Neuron (in vitro differentiated cells): Measurements from ENCODE around the gene TEX14.
"Not testable (repeated sequence)": the region's sequence is repeated elsewhere in the genome, so short reads cannot be mapped to it uniquely, and the experiment has no call there.

Source experiments
- H2AFZ ChIP-seq: one replicate; pipeline ENCODE4 v1.6.1; 2013; ENCODE audit warnings: low read depth, mild to moderate bottlenecking, inconsistent platforms, low read length, moderate library complexity
- H3K27me3 ChIP-seq: one replicate; pipeline ENCODE4 v1.6.1; 2013; ENCODE audit warnings: low read length; ENCODE audit not compliant: insufficient read depth
- H3K36me3 ChIP-seq: one replicate; pipeline ENCODE4 v1.6.1; 2013; ENCODE audit warnings: low read length; ENCODE audit not compliant: insufficient read depth
- H3K4me1 ChIP-seq: one replicate; pipeline ENCODE4 v1.6.1; 2013; ENCODE audit warnings: low read length; ENCODE audit not compliant: insufficient read depth
- H3K4me3 ChIP-seq: 2 replicates; pipeline ENCODE4 v1.5.1; 2013; ENCODE audit warnings: mild to moderate bottlenecking, low read length, moderate library complexity
- H3K9me3 ChIP-seq: one replicate; pipeline ENCODE4 v1.6.1; 2013; ENCODE audit warnings: low read length

TEX14 gene

DNA sequence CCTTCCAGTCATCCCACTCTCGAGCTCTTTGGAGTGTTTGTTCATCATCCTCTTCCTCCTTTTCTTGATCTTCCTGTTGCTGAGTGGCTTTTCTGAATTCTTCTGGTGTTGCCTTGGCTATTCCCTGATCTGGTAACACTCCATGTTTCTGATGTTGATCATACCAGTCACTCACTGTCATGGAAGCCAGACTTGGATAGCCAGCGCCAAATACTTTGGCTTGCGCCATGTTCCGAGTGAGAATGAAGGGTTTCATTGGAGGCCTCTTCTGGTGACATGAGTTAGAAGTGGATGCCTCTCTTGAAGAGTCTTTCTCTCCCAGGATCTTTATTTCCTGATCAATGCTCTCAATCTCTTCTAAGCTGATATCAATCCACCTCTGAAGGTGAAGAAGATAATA is 31.2 kb downstream of the TEX14 start:
- Histone ChIP-seq H3K9me3 (no peaks in the 10 kb centered on the region), H3K4me1 (no peaks in the 10 kb centered on the region), H2AFZ (no peak overlapping the region), H3K27me3 (no peaks in the 10 kb centered on the region), H3K36me3 (no peaks in the 10 kb centered on the region), H3K4me3 (no peak overlapping the region)

DNA sequence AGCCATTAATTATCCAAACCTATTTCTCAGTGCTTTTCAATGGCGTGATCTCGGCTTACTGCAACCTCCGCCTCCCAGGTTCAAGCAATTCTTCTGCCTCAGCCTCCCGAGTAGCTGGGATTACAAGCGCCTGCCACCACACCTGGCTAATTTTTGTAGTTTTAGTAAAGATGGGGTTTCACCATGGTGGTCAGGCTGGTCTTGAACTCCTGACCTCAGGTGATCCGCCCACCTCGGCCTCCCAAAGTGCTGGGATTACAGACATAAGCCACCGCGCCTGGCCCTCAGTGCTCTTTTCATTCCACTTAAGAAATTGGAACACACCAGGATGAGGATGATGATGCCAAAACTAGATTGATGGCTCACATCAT is 32.1 kb downstream of the TEX14 start:
- H2AFZ ChIP-seq, result peak overlapping the region; percentile 83
- H3K4me3 ChIP-seq, result peak overlapping the region; percentile 46
- not testable (repeated sequence) for H3K27me3 ChIP-seq, H3K36me3 ChIP-seq, H3K9me3 ChIP-seq, H3K4me1 ChIP-seq

DNA sequence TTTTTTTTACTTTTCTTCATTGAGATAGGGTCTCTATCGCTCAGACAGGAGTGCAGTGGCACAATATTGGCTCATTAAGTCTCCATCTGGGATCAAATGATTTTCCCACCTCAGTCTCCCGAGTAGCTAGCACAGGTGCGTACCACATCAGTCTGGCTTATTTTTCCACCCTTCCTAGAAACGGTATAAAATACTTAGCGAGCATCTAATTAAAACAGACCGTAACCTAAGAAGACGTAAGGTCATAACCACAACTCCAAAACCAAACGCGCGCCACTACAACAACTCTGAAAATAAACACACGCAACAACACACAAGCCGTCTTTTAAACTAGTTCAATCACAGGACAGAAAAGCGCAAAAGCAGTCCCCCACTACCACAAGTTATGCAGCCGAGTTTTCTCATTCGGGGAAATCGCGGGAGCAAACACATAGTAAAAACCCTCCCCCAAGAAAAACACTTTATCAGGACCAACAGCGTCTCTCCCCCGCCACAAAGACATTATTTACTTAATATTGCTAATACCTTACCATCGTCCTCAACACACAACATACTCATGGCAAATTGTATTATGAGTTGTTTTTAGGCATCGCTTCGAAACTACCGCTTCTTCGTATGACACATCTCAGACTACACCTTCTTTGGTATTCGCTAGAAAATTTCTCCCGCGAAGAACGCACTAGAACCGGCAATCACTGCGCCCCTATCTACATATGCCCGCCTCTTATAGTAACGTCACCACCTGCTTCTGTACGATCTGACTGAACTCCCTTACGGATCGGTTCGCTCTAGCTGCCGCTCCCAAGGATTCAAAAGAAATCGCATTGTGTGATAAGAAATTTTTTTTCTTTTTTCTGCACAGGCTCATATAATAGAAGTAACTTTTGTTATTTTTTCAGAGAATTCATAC is 32.8 kb downstream of the TEX14 start:
- H3K27me3 ChIP-seq, result no peaks in the 10 kb centered on the region
- peak overlapping the region; percentile 83 for H2AFZ ChIP-seq
- H3K9me3 ChIP-seq, result no peaks in the 10 kb centered on the region
- peak overlapping the region; percentile 46 for H3K4me3 ChIP-seq
- no peaks in the 10 kb centered on the region for H3K36me3 ChIP-seq
- H3K4me1 ChIP-seq, result no peaks in the 10 kb centered on the region

DNA sequence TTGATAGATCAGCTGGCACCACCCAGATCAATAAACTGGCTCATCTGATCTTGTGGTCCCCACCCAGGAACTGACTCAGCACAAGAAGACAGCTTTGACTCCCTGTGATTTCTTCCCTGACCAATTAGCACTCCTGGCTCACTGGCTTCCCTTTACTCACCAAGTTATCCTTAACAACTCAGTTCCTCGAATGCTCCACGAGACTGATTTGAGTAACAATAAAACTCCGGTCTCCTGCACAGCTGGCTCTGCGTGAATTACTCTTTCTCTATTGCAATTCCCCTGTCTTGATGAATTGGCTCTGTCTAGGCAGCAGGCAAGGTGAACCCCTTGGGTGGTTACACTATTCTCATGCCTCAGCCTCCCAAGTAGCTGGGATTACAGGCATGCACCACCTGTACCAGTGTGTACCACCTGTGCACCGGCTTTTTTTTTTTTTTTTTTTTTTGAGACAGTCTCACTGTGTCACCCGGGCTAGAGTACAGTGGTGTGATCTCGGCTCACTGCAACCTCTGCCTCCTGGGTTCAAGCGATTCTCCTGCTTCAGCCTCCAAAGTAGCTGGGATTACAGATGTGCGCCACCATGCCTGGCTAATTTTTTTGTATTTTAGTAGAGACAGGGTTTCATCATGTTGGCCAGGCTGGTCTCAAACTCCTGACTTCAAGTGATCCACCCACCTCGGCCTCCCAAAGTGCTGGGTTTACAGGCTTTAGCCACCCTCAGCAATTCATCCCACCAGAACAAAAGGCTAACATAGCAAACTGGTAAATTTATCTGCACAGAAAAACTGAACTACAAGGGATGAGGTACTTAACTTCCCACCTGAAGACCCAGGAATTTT is 33.7 kb downstream of the TEX14 start:
- H3K27me3 ChIP-seq, H3K4me3 ChIP-seq, H3K36me3 ChIP-seq, H3K9me3 ChIP-seq, H2AFZ ChIP-seq, H3K4me1 ChIP-seq: not testable (repeated sequence)

DNA sequence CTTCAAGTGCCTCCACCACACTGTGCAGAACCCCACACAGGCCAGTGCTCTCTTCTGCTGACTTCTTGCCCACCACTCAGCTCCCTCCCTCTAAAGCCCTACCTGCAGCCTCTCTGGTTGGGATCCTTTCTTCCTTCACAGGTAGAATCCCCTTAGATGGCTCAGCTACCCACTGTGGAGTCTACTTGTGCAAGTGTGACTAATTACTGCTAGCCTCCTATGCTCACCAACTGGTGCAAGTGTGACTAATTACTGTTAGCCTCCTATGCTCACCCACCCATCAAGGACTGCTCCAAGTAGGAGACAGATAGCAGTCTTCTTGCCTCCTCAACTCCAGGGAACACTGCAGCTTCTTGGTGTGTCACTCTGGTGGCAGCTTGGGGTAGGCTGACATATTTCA is 43.6 kb downstream of the TEX14 start:
- no peak overlapping the region for H3K4me3 ChIP-seq
- H3K27me3 ChIP-seq, result no peaks in the 10 kb centered on the region
- no peaks in the 10 kb centered on the region for H3K9me3 ChIP-seq
- no peak overlapping the region for H2AFZ ChIP-seq
- H3K36me3 ChIP-seq, result no peaks in the 10 kb centered on the region
- H3K4me1 ChIP-seq, result no peaks in the 10 kb centered on the region

DNA sequence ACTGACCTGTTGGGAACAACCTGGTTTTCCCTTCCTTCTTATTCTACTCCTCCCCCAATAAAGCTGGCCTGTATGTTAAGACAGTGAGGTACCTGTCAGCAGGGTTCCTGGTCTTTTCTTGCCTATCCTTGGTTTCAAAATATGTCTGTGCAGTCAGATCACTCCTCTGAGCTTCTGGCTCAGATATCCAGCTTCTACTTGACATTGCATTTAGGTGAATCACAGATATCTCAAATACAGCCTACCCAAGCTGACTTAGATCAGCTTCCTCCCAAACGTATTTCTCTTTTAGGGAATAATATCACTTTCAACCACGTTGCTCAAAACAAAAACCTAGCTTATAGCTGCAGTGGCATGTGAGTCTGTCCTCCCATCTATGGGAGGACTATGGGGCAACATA is 48.7 kb downstream of the TEX14 start:
- no peaks in the 10 kb centered on the region for H3K4me1 ChIP-seq
- H3K27me3 ChIP-seq, result no peaks in the 10 kb centered on the region
- H2AFZ ChIP-seq, result no peak overlapping the region
- H3K4me3 ChIP-seq, result no peak overlapping the region
- no peaks in the 10 kb centered on the region for H3K36me3 ChIP-seq
- no peaks in the 10 kb centered on the region for H3K9me3 ChIP-seq

DNA sequence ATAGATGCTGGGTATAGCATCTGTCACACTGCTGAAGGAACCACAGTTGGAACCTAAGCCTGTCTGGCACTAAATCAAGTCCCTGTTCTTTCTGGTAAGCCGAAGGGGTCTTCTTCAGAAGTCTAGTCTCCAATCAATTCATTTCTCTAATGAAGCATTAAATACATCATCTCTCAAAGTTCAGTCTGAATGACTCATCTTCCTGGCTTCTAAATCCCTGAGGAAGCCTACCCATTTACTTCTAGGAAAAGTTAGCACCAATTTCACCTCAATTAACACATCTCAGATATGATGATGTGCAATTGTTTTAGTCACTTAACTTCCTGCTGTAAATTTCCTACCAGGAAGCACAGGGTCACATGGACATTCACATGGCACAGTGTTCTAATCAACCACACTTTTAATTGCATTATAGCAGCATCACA is 49.9 kb downstream of the TEX14 start:
- Histone ChIP-seq H3K36me3 (no peaks in the 10 kb centered on the region), H2AFZ (no peak overlapping the region), H3K4me3 (no peak overlapping the region), H3K9me3 (no peaks in the 10 kb centered on the region), H3K4me1 (no peaks in the 10 kb centered on the region), H3K27me3 (no peaks in the 10 kb centered on the region)

DNA sequence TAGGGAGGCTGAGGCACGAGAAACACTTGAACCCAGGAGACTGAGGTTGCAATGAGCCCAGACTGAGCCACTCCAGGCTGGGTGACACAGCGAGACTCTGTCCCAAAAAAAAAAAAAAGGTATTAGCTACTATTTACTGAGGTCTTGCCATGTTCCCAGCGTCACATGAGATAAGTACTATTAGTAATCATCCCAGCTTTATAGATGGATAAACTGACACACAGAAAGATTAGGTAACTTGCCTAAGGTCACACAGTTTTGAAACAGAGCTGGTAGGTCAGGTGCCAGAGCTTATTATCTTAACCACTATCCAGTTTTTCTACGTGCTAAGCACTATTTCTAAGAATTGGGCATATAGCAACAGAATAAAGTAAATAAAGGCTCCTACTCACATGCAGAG is 51.6 kb downstream of the TEX14 start:
- H3K27me3 ChIP-seq, result no peaks in the 10 kb centered on the region
- no peak overlapping the region for H2AFZ ChIP-seq
- H3K9me3 ChIP-seq, result no peaks in the 10 kb centered on the region
- no peaks in the 10 kb centered on the region for H3K36me3 ChIP-seq
- H3K4me3 ChIP-seq, result no peak overlapping the region
- no peaks in the 10 kb centered on the region for H3K4me1 ChIP-seq

DNA sequence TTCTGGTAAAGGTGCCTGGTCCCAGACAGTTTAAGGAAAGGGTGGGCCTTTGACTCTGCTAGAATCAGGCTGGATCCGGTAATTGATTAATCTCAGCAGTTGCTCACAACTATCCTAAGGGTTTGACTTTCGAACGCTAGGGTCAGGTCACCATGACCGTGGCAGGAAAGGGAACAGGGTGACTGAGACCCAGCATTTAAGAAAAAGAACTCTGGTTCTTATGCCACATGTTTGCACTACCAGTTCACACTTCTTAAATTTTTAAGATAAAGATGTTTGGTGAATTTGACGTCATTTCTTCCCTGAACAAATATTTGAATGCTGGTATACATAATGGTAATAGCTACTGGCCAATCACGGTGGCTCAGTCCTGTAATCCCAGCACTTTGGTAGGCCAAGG is 52.2 kb downstream of the TEX14 start:
- Histone ChIP-seq H3K4me3 (no peak overlapping the region), H3K4me1 (no peaks in the 10 kb centered on the region), H2AFZ (no peak overlapping the region), H3K9me3 (no peaks in the 10 kb centered on the region), H3K36me3 (no peaks in the 10 kb centered on the region), H3K27me3 (no peaks in the 10 kb centered on the region)

DNA sequence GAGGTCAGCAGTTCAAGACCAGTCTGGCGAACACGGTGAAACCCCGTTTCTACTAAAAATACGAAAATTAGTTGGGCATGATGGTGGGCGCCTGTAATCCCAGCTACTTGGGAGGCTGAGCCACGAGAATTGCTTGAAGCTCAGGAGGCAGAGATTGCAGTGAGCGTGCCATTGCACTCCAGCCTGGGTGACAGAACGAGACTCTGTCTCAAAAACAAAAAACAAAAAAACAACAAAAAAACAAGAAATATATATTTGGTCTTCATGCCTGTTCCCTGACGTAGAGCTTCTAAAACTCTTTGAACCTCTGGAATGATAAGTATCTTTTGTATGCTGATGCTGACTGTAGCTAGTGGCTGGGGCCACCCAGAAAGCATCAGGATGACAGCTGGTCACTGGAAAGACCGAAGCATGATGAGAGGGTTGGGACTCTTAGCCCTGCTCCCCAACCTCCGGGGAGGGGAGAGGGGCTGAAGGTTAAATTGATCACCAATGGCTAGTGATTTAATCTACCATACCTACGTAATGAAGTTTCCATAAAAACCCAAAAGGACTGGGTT is 54.8 kb downstream of the TEX14 start:
- Histone ChIP-seq H3K36me3 (no peaks in the 10 kb centered on the region), H3K9me3 (no peaks in the 10 kb centered on the region), H3K4me3 (no peak overlapping the region), H2AFZ (no peak overlapping the region), H3K4me1 (peaks cover 4% of the 10 kb centered on the region), H3K27me3 (no peaks in the 10 kb centered on the region)

DNA sequence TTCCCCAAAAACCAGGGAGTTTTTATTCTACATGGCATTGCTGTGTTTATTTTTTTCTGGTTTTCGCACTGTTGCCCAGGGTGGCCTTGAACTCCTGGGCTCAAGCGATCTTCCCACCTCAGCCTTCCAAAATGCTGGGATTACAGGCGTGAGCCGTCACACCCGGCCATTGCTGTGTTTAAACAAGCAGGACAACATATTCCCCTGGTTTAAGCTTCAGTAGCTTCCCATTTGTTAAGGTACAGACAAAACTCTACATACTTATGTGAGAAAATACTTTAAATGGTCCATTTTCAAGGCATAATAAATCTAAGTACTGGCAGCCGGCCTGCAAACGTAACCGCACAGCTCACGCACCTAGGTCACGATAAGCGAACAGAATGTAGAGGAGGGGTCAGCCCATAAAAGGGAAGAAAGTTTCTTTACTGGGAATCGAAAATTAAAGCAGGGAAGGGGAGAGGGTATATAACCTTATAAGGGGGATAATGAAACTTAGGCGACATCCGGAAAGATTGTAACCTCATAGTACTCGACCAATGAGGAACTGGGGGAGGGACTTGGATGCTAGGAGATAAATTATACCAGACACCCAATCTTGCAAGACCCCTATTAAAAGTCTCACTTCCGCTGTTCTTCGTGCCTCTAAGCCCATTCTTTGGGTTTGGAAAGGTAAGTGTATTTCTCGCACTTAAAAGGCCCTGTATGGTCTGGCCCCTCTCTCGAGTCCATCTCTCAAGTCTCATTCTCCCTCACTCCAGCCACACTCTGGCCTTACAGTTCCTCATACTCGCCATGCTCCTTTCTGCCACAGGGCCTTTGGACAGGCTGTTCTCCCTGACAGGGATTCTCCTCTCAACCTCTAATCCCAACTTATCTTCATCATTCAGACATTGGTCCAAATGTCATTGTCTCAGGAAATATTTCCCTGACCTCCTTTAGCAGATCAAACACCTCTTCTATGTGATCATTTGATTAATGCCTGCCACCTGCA is 59.2 kb downstream of the TEX14 start:
- H3K36me3 ChIP-seq, result no peaks in the 10 kb centered on the region
- peak overlapping the region; percentile 51 for H3K4me3 ChIP-seq
- H3K9me3 ChIP-seq, result no peaks in the 10 kb centered on the region
- peaks cover 4% of the 10 kb centered on the region for H3K4me1 ChIP-seq
- no peaks in the 10 kb centered on the region for H3K27me3 ChIP-seq
- H2AFZ ChIP-seq, result peak overlapping the region; percentile 69

DNA sequence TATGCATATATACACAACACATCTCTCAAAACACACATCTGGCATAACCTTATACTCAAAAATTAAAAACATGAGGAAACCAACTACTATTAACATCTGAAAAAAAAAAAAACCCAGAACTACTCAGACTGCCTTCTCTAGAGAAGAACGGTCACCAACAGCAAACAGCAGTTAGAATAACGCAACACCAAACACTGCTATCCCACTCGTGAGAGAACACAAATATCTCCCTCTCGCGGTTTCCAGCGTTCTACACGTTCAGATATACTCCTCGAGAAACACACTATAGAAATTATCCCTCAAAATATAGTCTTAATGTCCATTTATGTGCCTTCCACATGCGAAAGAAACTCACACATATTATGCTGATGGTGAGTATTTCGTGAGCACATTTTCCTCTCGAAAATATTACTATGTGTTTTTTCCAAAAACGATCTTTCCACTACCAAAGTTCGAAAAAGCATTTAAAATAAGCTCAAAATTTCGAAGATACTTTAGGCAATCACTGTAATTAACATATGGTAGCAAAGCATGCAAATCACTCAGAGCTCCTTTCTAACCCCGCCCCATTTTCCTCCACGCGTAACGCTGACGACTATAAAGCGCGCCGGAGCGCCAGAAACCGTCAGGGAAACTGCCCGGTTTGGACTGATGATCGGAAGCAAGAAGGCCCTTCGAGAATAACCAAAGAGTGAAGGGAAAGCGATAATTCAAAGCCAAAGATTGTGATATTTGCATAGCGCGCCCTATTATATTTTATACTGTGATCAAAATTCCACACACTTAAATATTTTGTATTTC is 60.1 kb downstream of the TEX14 start:
- H2AFZ ChIP-seq, result peak overlapping the region; percentile 69
- H3K36me3 ChIP-seq, result no peaks in the 10 kb centered on the region
- peaks cover 4% of the 10 kb centered on the region for H3K4me1 ChIP-seq
- H3K4me3 ChIP-seq, result peak overlapping the region; percentile 51
- no peaks in the 10 kb centered on the region for H3K27me3 ChIP-seq
- H3K9me3 ChIP-seq, result no peaks in the 10 kb centered on the region
